NCI-H2227 (cell line): ENCODE measurements around the gene PCAT6.
A peak's percentile ranks its signal among the peaks of the same experiment; 100 is the strongest.
"Not testable (repeated sequence)": the region's sequence is repeated elsewhere in the genome, so short reads cannot be mapped to it uniquely, and the experiment has no call there.

Experiments used
- DNase-seq: peaks from one replicate; lab custom pipeline; 2025; ENCODE audit not compliant: unreplicated experiment; lab: John Stamatoyannopoulos, UW

PCAT6 gene

GRCh38 chr1:202806845-202807450, 3.8 kb upstream of the PCAT6 start:
- DNase-seq, result peak; percentile 23

GRCh38 chr1:202807451-202807925, 3.3 kb upstream of the PCAT6 start:
- peak; percentile 37 for DNase-seq

GRCh38 chr1:202807926-202808757, 2.6 kb upstream of the PCAT6 start, which contains the start of gene KDM5B:
KDM5B (minus strand) TSS chr1:202808421; CDS start chr1:202808305, 116 bp downstream.
- DNase-seq, result peak; percentile 91

GRCh38 chr1:202809597-202810159, 1.1 kb upstream of the PCAT6 start:
- DNase-seq, result no peak

- DNase-seq, result no peak
Measured at GRCh38 chr1:202810193-202810614, 550 bp upstream of the PCAT6 start.

GRCh38 chr1:202811296-202812175, 782 bp downstream of the PCAT6 start:
- peak; percentile 55 for DNase-seq

- DNase-seq, result no peak
Measured at GRCh38 chr1:202812176-202813026, 1.6 kb downstream of the PCAT6 start.

- no peak for DNase-seq
Measured at GRCh38 chr1:202815120-202815519, 4.4 kb downstream of the PCAT6 start.

- no peak for DNase-seq
Measured at GRCh38 chr1:202818819-202819218, 8.1 kb downstream of the PCAT6 start.

GRCh38 chr1:202821467-202821866, 10.7 kb downstream of the PCAT6 start:
- DNase-seq, result no peak

GRCh38 chr1:202825748-202826147, 15.0 kb downstream of the PCAT6 start:
- no peak for DNase-seq

- DNase-seq, result not testable (repeated sequence)
Measured at GRCh38 chr1:202829223-202829622, 18.5 kb downstream of the PCAT6 start.

GRCh38 chr1:202831906-202832305, 21.2 kb downstream of the PCAT6 start:
- no peak for DNase-seq

- DNase-seq, result no peak
Measured at GRCh38 chr1:202834771-202835547, 24.2 kb downstream of the PCAT6 start.

- DNase-seq, result no peak
Measured at GRCh38 chr1:202835548-202836072, 24.9 kb downstream of the PCAT6 start.

- no peak for DNase-seq
Measured at GRCh38 chr1:202836623-202837403, 26.1 kb downstream of the PCAT6 start.

GRCh38 chr1:202837746-202838262, 27.1 kb downstream of the PCAT6 start:
- DNase-seq, result no peak

- no peak for DNase-seq
Measured at GRCh38 chr1:202843081-202843480, 32.3 kb downstream of the PCAT6 start.
